ENCODE data around the gene NPTXR.

The NPTXR gene

GRCh38 chr22:38793317-38793716, 50.5 kb downstream of the NPTXR start:
- no peak for DNase-seq

GRCh38 chr22:38792833-38793232, 51.0 kb downstream of the NPTXR start:
- no peak for DNase-seq

- no peak for DNase-seq
Measured at GRCh38 chr22:38789606-38790005, 54.2 kb downstream of the NPTXR start.

DNA sequence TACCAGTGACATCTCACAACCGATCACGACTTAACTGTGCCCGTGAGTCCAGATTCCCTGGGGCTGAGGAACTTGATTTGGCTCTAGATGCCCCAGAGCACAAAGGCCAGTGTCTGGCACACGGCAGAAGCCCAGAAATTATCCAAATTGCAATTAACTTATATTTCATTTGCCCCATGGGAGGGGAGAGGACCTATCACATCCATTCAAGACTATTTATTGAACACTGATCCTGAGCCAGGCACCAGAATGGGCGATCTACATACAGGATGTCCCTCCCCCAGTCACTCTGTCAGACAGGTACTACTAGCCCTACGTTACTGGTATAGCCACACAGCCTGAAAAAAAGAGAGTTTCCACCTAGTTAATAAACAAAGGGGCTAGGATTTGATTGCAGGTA, 55.0 kb downstream of the NPTXR start:
- no peak for DNase-seq

- peak; percentile 57 for DNase-seq
Measured at GRCh38 chr22:38788021-38788816, 55.6 kb downstream of the NPTXR start.

- DNase-seq, result no peak
Measured at GRCh38 chr22:38786631-38787030, 57.2 kb downstream of the NPTXR start.

GRCh38 chr22:38784856-38785255, 59.0 kb downstream of the NPTXR start:
- no peak for DNase-seq

GRCh38 chr22:38784035-38784434, 59.8 kb downstream of the NPTXR start:
- no peak for DNase-seq

DNA sequence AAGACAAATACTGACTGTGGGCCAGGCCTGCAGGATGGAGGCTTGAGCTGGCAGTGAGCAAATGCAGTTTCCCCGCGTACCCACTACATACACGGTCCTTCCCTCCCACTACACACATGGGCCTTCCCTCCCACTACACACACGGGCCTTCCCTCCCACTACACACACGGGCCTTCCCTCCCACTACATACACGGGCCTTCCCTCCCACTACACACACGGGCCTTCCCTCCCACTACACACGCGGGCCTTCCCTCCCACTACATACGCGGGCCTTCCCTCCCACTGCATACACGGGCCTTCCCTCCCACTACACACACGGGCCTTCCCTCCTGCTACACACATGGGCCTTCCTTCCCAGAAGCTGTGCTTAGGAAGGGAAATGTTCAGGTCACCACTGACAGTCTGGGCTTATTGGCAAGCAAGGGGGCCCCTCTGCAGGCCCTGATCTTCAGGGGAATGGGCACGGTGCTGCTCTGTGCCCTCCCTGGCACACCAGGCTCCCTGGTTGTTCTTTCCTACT, 60.7 kb downstream of the NPTXR start:
- no peak for DNase-seq

DNA sequence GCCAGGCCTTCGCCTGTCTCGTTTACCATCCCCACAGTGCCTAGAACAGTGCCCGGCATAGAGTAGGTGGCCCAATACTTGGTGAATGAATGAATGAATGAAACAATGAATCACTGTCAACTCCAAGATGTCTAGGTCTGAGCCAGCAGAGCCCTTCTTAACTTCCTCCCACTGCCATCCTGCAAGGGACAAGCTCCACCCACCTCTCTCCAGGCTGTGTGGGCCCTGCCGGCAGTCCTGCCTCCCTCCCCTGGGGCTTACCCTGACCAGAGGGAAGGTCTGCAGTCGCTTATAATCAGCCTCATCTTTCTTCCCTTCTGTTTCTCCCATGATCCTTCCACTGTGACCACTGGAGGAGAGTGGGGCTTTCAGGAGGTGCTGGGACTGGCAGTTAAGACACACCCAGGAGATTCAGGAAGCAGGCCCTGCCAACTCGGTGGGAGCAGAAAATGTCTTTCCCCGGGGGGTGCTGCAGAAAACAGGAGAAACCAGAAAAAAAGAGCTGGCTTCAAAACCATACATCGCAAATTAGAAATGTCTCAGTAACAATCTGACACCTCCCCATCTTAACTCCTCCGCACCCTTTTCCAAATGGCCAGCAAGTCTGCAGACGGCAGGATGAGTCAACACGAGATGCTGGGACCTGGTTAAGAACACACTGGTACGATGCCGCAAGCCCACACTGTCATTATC, 61.3 kb downstream of the NPTXR start:
- DNase-seq, result no peak

DNA sequence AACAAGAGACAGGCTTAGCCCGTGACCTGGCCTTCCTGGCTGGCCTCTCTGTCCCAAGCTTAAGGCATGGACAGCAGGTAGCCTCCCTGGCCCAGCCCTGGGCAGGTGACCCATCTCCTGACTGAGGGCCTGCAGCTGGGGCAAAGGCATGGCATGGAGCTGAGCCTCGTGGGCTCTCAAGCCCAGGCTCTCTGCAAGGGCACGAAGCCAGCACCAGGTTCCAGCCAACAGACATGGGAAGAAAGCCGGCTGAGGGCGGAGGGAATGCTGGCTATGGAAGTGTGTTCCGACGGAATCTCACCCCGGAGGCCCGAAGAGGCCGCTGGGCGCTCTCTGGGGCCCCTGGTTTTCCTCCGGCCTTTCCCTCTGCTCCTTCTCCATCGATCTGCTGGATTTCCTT, 62.8 kb downstream of the NPTXR start:
- no peak for DNase-seq

DNA sequence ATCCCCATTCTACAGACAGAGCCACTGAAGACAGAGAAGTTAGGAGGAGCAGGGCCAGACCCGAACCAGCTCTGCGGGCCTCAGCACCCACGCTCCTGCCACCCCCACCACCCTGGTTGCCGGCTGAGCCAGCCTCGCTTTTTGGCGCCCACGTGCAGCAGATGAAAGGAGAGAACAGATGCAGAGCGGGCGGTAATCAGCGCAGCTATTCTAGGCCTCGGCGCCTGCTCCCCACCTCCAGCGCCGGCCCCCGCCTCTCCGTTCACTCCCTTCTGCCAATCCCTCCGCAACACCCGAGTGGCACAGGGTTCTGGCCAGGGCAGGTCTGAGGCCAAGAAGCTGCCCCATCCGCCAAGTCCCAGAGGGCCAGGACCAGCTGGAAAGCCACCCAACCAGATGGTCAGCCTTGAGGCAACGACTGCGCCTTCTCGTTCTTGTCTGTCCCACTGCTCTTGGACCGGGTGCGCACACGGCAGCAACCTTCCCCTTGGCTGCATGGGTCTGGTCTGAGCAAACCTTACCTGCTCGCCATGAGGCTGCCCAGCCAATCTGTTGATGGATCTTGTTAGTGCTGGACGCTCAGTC, 66.6 kb downstream of the NPTXR start:
- no peak for DNase-seq

DNA sequence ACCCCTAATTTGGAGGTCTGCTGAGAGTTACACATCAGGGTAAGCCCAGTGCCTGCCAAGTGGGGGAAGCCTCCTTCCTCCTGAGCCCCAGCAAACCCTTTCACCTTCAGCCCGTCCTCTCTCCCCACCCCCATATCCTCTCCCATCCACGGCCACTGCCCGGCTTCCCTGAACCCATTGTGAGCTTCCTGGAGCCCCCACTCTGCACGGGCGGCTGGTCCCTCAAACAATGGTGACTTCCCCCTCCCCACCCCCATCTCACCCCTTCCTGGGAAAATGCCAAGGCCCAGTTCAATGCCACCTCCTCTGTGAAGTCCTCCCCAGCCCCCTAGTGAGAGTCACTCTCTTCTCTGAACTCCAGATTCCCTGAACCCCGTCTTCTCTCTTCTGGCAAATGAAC, 67.7 kb downstream of the NPTXR start:
- DNase-seq, result no peak

- no peak for DNase-seq
Measured at GRCh38 chr22:38775656-38776055, 68.2 kb downstream of the NPTXR start.

DNA sequence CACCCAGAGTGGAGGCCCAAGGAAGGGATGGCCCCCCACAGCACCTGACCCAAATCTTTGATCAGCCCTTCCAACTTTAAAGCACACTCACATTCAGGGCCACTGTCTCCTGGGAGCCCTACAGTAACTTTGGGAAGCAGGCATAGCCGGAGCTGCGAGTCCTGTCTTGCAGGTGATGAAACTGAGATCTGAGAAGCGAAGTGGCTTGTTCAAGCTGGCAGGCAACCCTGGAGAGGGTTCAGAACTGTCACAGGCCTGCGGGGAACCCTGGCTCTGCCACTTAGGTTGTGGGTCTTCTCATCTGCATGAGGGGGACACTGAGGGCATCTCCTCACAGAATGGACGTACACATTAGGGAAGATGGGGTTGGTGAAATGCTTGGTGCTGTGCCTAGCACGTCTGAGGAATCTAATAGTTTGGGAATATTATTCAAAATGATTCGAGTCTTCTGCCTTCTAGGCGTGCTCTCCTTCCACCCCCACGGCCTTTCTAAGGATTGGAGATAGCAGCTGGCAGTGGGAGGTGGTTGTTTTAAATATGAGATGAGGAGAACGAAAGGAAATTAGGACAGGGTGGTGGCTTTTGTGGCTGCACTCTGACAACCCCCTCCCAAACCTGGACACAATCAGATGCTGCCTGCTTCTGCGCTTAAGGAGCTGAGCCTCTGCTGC, 69.2 kb downstream of the NPTXR start:
- DNase-seq, result no peak

- no peak for DNase-seq
Measured at GRCh38 chr22:38773363-38773946, 70.4 kb downstream of the NPTXR start.

GRCh38 chr22:38772623-38772873, 71.3 kb downstream of the NPTXR start:
- no peak for DNase-seq

DNA sequence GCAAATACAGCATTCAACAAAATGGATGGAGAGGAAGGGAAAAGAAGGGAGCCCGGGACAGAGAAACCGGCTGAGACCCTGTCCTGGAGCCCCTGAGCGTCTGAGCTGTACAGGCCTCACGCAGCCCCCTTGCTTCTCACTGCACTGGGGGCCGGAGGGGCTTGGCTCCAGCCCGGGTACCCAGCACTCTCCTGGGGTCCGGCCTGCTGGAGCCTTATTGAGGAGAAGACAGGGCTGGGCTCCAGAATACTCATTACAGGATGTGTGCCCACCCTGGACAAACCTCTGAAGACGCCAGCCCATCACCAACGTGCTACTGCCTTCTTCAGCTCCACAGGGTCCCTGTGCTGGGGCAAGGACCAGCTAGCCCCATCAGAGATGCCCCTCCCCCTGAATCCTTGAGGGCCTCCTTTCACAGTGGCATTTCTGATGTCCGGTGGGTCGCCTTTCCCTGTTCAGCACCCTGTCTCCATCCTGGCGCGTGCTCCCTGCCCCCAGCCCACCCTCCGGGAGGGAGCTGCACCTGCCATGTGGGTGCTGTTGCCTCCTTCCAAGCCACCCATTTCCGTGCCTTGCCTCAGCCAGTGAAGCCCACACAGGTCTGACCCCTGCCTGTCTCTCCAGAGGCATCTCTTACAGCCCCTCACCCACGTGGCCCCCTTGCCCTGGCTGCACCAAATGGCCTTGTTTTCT, 73.4 kb downstream of the NPTXR start:
- DNase-seq, result no peak
